SKM-1 (cell line): Measurements from ENCODE around the gene CELSR1.

Source experiments
- DNase-seq: peaks from one replicate; lab custom pipeline; 2025; ENCODE audit not compliant: unreplicated experiment; lab: John Stamatoyannopoulos, UW

CELSR1 gene

DNA sequence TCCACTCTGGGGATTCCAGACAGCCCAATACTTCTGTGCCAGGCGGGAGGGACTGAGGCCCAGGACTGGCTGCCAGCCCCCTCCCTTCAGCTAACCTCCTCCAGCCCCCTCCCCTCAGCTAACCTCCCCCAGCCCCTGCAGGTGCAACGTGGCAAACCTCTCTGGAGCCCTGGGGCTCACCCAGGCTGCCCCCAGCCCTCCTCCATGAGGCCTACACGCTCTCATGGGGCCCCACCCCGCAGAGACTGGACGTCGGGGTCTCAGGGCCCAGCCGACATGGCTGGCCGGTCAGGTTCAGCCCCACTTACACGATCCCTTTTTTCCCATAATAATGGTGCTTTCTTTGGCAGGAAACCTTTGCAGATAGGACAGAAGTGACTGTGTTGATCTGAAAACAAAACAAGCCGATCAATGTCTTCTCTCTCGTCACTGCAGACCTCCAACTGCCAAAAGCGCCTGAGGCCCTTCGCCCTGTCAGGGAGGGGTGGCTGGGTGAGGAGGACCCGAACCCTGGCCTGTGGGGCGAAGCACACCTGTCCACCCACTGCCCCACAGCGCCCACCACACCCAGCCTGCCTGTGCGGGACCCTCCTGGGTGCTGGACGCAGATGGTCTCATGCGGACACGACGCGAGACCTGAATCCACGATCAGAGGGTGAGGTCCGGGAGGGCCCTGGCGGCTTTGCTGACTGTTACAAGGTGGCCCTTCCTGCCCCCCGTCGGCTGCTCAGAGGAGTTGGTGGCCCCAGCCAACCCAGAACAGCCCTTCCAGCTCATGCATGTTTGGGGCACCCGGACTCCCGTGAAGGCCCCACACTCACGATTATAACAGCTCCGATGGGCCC is 168.3 kb downstream of the CELSR1 start:
- DNase-seq: no peak

DNA sequence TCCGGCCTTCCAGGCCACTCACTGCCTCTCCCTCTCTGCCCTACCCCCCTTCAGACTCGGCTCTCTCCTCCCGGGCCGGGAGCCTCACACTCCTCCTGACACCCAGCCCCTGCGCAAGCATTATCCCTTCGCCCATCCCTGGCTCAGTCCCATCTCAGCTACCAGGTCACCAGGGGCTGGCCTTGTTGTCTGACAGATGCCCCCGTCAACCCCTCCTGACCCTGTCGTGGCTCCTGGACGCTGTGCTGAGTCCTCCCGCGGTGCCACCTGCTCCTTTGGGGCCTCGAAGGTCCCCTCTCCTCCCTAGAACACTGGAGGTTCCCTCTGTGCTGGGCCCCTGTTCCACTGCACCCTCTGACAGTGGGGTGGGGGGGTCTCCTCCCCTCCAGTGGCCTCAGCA is 169.0 kb downstream of the CELSR1 start:
- DNase-seq: no peak

DNA sequence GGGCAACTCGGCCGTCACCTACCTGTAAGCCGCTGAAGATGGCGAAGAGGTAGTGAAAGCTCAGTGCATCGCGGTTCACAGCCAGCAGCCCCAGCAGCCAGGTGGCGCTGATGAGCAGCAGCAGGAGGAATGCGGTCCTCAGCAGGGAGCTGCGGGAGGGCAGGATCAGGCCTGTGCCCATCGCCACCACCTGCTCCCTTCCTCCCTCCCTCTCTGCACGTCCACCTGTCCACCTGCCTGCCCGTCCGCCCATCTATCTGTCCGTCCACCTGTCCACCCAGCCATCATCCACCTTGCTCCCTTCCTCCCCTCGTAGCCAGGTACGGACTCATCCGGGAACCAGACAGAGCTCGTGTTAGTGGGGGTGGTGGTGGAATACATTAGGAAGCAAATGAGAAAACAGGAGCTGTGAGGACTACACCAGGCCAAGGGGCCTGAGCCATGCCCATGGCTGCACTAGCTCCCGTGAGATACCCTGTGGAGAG is 169.7 kb downstream of the CELSR1 start:
- no peak for DNase-seq

DNA sequence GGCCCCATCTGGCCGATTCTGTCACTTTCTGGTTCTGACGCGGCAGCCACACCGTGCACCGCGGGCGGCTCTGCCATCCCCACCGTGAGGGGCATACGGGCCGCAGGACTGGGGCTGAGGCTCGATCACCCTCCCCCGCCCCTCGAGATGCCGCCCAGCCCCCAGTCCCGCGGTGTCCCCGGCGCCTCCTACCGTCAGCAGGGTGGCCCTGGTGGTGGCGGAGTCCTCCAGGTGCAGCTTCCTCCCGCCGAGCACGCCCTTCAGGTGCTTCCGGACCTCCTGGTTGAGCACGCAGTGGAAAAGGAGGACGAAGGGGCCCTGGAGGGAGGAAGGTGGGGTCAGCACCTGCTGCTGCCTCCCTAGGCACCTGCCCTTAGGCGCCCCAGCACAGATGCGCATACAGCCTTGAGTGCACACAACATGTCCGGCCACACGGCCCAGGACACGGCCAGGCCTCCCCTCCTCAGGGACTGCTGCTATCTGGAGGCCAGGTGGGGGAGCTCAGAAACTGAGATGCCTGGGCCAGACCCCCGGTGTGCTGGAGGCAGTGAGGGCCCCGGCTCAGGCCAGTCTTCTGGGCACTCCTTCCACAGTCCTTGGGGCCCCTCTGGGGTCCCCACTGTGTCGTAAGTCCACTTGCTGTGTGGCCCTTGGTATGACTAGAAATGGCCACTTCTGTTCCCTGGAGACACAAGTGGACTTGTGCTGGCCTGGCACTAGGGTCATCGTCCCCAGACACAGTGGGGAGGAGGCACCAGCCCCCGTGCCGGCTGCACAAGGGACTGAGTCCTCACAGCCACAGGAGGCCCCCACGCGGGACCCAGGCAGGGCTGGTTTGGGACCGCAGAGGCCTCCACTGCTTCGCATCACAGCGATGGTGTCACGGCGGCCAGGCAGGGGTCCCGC is 170.4 kb downstream of the CELSR1 start:
- no peak for DNase-seq

DNA sequence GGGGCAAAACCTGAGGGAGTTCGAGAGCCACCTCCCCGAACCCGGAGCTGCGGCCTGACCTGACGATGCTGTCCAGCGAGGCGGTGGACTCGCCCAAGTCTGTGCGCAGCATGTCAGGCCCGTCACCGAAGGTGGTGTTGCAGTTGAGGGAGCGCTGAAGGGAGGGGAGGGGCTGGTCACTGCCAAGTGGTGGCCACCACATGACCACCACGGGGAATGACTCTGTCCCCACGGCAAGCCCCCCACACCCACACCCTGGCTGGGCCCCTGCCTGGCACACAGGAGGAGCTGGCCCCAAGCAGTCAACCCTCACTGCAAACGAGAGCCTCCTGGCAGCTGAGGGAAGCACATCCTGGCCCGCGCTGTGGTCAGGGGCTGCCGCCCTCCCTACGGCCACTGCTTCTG is 171.1 kb downstream of the CELSR1 start:
- DNase-seq: no peak

DNA sequence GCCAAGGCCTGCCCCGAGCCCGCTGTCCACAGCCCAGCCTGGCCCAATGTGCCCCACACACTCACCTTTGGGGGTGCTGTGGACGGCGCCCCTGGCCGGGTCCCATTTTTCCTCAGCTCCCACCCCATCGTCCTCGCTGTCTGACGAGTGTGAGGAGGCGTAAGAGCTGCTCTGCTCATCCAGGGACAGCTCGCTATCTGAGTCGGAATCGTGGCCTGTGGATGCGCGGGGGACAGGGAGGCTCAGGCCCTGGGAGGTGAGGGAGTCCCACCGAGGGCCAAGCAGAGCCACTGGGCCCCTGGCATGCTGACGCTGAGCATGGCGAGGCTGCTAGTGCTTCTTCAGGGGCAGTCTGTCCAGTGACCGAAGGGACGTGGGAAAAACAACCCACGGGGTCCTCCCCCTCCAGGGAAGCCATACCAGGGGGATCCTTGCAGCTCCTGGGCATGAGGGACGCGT is 172.2 kb downstream of the CELSR1 start:
- no peak for DNase-seq

DNA sequence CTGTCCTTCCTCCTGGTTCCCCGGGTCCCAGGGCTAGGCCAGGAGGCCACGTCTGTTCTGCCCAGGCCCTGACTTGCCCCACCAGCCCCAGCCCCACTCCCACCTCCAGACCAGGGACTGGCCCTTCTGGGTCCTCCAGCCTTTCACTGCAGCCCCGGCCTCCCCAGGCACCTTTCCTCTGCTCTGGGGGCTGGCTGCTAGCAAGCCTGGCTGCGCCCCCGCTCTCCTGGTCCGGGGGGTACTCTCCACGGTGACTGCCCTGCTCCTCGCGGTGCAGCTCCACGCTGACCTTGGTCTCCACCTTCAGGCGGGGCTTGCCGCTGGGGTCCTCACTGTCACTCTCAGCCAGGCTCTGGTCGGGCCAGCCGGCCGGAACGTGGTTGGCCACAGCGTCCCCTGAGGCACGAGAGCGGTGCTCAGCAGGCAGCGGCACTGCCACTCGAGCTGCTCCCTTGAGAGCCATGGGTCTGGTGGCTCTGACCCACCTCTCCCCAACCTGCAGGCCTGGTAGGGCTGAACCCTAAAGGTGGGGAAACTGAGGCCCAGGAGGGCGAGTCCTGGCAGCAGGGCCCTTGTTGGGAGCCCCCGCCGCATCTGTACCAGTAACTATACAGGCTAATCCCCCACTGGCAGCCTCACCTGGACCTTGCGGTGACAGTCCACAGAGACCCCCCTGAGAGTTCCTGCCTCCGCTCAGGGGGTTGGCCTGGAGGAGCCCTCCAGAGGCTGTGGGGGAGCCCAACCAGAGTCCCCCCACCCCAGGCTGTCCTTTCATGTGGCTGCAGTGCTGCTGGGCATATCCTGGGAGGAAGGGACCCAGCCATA is 172.9 kb downstream of the CELSR1 start:
- no peak for DNase-seq

DNA sequence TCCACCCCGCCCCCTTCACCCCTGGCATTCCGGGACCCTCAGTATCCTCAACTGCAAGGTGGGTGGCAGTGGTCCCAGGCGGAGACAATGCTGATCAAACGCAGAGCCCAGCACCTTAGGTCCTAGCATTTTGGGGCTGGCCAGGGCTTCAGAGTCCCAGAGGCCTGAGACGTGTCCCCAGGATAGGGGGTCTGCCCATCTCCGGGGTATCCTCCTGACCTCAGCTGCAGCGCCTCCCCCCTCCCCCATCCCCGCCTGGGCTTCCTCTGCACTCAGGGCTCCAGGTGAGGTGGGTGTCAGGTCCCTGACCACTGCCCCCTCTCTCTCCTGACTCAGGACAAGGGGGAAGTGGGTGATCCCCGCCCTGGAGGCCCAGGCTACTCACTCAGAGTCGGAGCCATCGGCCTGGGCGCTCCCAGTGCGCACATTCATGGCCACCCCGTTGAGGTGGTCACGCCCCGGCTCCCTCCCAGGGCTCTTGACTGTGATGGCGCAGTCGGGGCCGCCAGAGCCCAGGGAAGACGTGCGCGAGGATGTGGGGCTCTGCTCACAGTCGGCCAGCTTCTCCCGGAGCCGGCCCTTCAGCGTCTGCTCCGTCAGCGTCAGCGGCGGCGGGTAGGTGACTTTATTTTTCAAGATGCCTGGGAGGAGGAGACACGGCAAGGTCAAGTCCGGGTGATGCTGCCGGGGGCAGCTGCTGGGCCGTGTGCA is 173.7 kb downstream of the CELSR1 start:
- no peak for DNase-seq

DNA sequence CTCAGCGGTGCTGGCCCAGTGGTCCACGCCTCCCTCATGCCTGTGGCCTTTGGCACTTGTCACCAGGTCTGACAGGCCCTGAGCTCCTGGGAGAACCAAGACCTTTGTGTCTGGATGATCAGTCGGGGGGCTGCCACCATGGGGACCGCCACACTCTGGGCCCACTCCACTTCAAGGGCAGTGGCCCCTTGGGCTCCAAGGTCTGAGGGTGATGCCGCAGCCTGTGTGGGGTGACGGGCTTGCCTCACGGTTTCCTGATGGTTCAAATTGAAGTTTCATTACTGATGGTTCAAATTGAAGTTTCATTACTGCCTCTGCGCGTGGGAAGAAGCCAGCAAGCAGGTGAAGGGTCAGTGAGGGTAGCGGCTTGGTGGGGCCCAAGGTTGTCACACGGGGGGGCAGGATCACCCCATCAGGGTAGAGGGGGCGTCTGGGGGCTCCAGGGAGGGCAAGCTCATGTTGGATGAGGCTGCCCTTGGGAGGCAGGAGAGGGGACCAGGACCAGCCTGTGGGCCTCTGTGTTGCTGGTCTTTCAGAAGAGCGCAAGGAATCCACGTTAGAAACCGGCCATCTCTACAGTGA is 174.4 kb downstream of the CELSR1 start:
- no peak for DNase-seq

DNA sequence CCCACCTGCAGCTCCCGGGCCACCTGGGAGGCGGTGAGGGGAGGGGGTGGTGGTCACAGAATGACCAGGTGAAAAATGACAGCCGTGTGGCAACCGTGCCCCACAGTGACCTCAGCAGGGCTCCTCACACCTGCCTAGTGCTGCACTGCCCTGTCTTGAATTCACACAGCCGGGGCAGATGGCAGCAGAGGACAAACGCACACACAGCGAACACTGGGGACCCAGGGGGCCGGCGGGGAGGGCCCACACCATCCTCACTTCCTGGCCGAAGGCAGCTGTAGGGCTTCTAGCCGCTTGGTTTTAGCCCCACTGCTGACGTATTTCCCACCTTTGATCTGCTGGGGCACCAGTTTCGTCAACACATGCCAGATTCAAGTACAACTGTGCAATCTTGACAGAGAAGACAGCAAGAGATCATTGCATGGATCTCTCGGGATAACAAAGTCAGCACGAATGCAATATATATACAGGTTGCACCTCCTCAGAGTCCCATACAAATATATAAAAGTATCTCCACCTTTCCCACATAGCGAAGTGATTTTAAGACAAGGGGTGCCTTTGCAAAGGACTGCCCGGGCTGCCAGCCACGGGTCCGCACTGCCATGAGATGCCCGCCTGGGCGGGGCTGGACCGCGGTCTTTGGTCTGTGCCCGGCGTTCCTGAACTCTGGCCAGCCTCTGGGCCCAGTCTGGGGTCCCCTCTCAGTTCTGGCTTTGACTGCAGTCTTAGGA is 175.1 kb downstream of the CELSR1 start:
- DNase-seq: no peak

DNA sequence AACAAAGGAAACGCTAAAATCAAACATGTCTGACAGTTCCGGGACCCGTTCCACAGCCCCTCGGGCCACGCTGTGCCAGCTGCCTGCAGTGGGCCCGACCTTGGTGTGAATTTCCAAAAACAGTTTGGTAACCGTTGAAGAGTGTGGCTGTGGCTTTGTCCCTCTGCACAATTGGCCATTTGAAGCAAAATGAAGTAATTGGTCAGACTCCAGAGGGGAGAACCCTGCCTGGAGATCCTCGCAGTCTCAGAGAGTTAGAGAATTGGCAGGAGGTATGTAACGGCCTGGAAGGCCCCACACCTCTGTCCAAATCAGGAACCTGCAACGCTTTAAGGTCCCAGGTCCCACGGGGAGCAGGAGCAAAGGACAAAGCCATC is 175.6 kb downstream of the CELSR1 start:
- DNase-seq: no peak

DNA sequence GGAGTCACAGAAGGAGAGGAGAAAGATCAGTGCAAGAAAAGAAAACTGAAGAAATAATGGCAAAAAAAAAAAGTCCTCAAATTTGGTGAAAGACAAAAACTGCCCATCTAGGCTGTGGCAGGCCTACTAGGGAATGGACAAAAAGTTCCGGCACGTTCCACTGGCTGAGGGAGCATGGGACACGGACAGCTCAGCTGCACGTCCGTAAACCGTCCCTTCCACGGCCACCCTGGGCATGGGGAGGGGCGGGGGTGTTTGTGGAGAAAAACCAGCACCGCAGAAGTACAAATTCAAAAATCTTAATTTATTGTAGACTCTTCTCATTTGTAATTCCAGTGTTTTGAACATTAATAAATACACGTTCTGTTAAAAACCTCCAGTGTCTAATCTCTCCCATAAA is 176.5 kb downstream of the CELSR1 start:
- no peak for DNase-seq

DNA sequence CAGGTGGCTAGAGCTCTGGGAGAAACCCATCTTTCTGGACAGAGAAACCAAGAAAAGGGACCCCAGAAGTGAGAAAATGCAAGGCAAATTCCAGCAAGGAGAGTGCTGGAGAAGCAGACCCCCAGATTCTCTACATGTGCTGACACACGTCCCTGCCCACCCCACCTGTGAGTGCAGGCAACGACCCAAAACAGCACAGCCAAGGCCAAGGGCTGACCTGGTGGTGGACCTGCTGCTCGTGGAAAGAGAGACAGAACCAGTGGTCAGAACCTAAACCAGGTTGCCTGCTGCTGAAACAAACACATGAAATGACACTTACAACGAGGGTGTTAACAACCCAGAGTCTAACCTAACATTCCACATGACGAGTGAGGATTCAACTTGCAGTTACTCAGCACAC is 177.3 kb downstream of the CELSR1 start:
- no peak for DNase-seq

DNA sequence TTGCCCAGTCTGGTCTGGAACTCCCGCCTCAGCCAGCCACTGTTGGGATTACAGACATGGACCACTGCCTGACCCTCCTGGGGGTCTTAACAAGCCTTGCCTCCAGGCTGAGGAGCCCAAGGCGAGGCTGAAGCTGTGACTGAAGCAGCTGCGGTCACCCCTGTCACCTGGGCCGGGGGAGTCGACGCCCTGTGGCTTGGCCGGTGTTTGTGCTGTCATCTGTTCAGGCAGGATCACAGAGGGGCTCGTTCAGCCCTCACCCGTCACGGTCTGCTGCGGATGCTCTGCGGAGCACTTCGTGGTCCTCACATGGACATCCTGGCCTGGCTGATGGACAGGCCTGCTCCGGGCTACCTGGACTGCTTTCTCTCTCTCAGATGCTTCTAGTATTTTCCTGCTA is 178.1 kb downstream of the CELSR1 start:
- no peak for DNase-seq

DNA sequence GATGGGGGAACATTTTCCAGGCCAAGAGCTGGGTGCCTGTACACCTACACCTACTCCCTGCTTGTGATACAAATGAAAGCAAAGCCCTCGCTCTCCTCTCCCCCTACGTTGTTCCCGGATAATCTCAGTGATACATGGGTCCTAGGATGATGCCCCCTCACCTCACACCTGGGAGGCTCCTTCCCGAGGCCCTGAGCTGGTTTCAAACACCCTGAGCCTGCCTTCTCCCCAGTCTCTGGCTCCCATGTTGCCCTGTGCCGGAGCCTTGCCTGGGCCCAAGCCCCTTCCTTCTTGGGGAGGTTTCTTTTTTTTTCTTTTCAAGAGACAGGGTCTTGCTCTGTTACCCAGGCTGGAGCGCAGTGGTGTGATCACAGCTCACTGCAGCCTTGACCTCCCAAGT is 178.7 kb downstream of the CELSR1 start:
- no peak for DNase-seq

DNA sequence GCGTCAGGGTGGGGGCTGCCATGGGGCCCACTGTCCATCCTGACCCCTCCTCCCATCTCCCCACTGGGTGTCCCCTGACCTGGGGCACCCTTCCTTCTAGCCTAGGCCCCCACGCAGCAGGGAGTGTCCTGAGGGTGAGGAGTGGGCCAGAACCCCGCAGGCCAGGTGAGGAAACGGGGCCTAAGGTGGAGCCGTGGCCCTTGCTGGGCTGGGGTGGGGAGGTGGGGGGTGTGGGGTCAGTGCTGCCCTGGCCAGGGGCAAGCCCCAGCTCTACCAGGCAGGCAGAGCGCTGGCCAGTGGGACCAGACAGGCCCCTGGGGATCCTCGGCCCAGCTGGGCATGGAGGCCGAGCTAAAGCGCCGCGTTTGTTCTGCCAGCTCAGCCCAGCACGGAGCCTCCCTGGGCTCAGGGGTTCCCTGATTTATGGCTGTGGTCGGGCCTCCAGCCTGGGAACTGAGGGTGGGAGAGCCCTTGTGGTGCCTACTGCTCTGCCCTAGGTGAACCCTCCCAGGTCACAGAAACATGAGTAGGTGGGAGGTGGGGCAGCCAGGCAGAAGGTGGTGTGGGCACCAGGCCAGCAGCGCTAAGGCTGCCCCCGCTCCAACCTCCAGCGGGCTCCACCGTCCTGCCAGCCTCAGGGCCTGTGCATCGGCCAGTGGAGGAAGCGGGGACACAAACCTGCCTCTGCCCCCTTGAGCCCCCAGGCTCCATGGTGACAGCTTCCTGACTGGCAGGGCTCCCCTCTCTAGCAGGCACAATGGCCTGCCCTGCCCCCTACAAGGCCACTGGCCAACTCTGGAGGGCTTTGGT is 179.5 kb downstream of the CELSR1 start:
- DNase-seq: no peak

DNA sequence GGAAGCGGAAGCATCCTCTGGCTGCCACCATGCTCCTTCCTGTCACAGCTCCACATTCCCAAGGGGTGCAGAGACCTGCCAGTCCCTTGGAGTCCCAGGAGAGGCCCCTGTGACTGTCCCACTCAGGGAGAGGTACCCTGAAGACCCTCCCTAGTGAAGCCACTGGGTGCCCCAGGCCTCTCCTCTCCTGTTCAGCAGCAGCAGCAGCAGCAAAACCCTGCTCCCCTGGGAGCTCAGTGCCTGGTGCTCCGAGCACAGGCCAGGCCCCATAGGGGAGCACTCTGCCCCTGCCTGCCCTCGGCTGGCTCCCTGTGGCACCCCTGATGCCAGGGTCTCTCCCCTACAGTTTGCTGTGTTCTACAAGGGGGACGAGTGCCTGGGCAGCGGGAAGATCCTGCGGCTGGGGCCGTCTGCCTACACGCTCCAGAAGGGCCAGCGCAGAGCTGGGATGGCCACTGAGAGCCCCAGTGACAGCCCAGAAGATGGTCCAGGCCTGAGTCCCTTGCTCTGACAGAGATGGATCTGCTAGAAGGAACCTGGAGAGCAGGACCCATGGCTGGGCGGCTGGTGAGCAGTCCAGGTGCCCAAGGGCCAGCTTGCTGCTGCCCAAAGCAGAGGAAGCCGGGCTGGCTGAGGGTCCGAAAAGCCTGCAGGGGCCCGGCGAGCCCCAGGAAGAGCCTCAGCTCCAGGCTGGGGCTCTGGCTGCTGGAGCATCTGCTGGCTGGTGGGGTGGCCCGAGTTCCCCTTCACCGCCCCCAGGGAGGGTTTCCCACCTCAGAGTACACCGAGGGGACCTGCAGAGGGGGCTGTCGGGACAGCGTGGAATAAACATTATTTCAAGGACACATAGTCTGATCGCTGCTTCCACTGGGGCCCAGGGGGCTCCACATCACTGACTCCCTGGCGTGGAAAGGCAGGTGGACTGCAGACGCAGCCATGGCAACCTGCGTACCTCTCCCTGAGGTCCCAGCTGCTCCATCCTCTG is 180.6 kb downstream of the CELSR1 start:
- no peak for DNase-seq
